K562 (cell line): ENCODE measurements around the gene ZFYVE1. TPM values are rescaled to one million over a fixed set of nuclear protein-coding genes. Genes with fewer than 3 reads are reported as not detected.
"Not testable (repeated sequence)": the region's sequence is repeated elsewhere in the genome, so short reads cannot be mapped to it uniquely, and the experiment has no call there.

ENCODE experiments used
- ATAC-seq: fragments of 200-7000 bp; cut with Tn5 transposase; 3 replicates; pipeline ENCODE4 v1.9.1; 2020; ENCODE audit warnings: moderate library complexity
- BruUV-seq: library from RNA; stranded (reverse); fragments of 400-500 nt; replicated peaks from 2 replicates; lab custom pipeline; 2021; lab: Mats Ljungman, UMichigan
- CTCF ChIA-PET: fragments of 300-600 bp; formaldehyde crosslinking; extraction: SDS; loops from one replicate; lab custom pipeline; 2021; ENCODE audit warnings: low intra/inter-chr PET ratio; lab: Yijun Ruan, JAX
- POLR2A ChIA-PET: fragments of 300-600, 350-650 bp; sonication (Branson Sonifier 250); formaldehyde crosslinking; extraction: SDS; loops from one replicate; lab custom pipeline; 2021; ENCODE audit warnings: antibody characterized with exemption, inconsistent platforms; lab: Yijun Ruan, JAX
- DNase-seq, 4 experiments: peaks; one replicate each; pipeline versions ENCODE4 v3.0.0 to v3.0.0-alpha.2; 2011 to 2018; ENCODE audit warnings: low spot score in 3 of 4, mixed read lengths in 3 of 4; ENCODE audit errors: extremely low read depth in 1 of 4
- FAIRE-seq: peaks from 2 replicates; lab custom pipeline; 2011; peaks lifted over from hg19 to GRCh38; lab: Jason Lieb, UNC
- H2AFZ ChIP-seq: 2 replicates; pipeline ENCODE4 v1.6.0; 2011; ENCODE audit warnings: low read depth, low read length, control low read depth, inconsistent platforms
- H3K27ac ChIP-seq: fragments of 200-600 bp; 3 replicates; pipeline ENCODE4 v1.8.0; 2011; ENCODE audit warnings: low read depth, mild to moderate bottlenecking, control low read depth, inconsistent platforms, low read length, moderate library complexity, mixed read lengths; ENCODE audit errors: extremely low read depth
- H3K27me3 ChIP-seq, 2 experiments: fragments of 300-600 bp in 1 of 2; 2 replicates in 1 of 2; 3 replicates in 1 of 2; pipeline versions ENCODE4 v1.6.0 to v1.8.0; 2011; ENCODE audit warnings: inconsistent platforms in 2 of 2, low read length in 2 of 2, mild to moderate bottlenecking in 1 of 2, mixed read lengths in 1 of 2, moderate library complexity in 1 of 2; ENCODE audit not compliant: control insufficient read depth in 2 of 2, insufficient read depth in 2 of 2
- H3K36me3 ChIP-seq: fragments of 300-600 bp; 3 replicates; pipeline ENCODE4 v1.8.0; 2011; ENCODE audit warnings: mild to moderate bottlenecking, low read length, inconsistent platforms; ENCODE audit not compliant: control insufficient read depth, insufficient read depth
- H3K4me1 ChIP-seq, 2 experiments: fragments of 200-600 bp in 1 of 2; replicated peaks in 1 of 2; 2 replicates in 1 of 2; 3 replicates in 1 of 2; pipeline versions ENCODE4 v1.5.1 to v1.8.0; 2011; ENCODE audit warnings: inconsistent platforms in 2 of 2, low read length in 2 of 2, mild to moderate bottlenecking in 1 of 2, mixed read lengths in 1 of 2, moderate library complexity in 1 of 2; ENCODE audit not compliant: control insufficient read depth in 2 of 2, insufficient read depth in 2 of 2
- H3K4me2 ChIP-seq: 2 replicates; pipeline ENCODE4 v1.6.1; 2011; ENCODE audit warnings: low read length, control low read depth, inconsistent platforms, mixed read lengths; ENCODE audit not compliant: insufficient read depth
- H3K4me3 ChIP-seq: fragments of 200-600 bp; sonication (generic), shearing (Covaris generic); 2 replicates; pipeline ENCODE4 v1.5.1; 2016; ENCODE audit warnings: control low read depth, inconsistent platforms
- H3K79me2 ChIP-seq: fragments of 200-600 bp; 3 replicates; pipeline ENCODE4 v1.8.0; 2011; ENCODE audit warnings: low read length, inconsistent platforms; ENCODE audit not compliant: control insufficient read depth, insufficient read depth
- H3K9ac ChIP-seq, 2 experiments: 2 replicates each; pipeline versions ENCODE4 v1.6.0 to v1.6.1; 2011; ENCODE audit warnings: low read depth in 2 of 2, low read length in 2 of 2, control low read depth in 1 of 2, inconsistent platforms in 1 of 2, mild to moderate bottlenecking in 1 of 2, mixed read lengths in 1 of 2; ENCODE audit not compliant: insufficient read depth in 1 of 2
- H3K9me1 ChIP-seq: one replicate; pipeline ENCODE4 v1.6.0; 2011; ENCODE audit warnings: inconsistent platforms, mild to moderate bottlenecking, low read length, moderate library complexity; ENCODE audit not compliant: control insufficient read depth, insufficient read depth
- H3K9me3 ChIP-seq: replicated peaks from 2 replicates; pipeline ENCODE4 v1.5.1; 2011; ENCODE audit warnings: low read depth, low read length, inconsistent platforms; ENCODE audit not compliant: control insufficient read depth, insufficient read depth
- H4K20me1 ChIP-seq: replicated peaks from 2 replicates; pipeline ENCODE4 v1.6.1; 2011; ENCODE audit warnings: low read length, inconsistent platforms, mixed read lengths; ENCODE audit not compliant: control insufficient read depth, insufficient read depth
- MED1 ChIP-seq: sonication (generic); formaldehyde crosslinking; IDR thresholded peaks from 2 replicates; pipeline ENCODE4 v1.8.1; 2023; ENCODE audit warnings: missing genetic modification reagents, borderline replicate concordance
- UBTF ChIP-seq, 2 experiments: IDR thresholded peaks; 2 replicates each; pipeline ENCODE4 v1.6.1; 2012; ENCODE audit warnings: improper control_type of control experiment in 2 of 2, low read depth in 2 of 2, low read length in 2 of 2, borderline replicate concordance in 1 of 2
- ZEB2 ChIP-seq: fragments of 450-650 bp; IDR thresholded peaks from 2 replicates; pipeline ENCODE4 v1.6.1; 2016
- ZNF165 ChIP-seq: fragments of 250-450 bp; sonication (Bioruptor Pico); IDR thresholded peaks from 2 replicates; pipeline ENCODE4 v1.4.0; 2020; ENCODE audit warnings: borderline replicate concordance
- WGBS: fragments of 100-300 bp; shearing (Covaris generic); methylation state at CpG from one replicate; pipeline ENCODE4 v1.1.6; 2016; ENCODE audit warnings: low coverage, mixed read lengths; ENCODE audit not compliant: insufficient coverage; ENCODE audit errors: missing lambda C conversion rate; 5-methylcytosine and 5-hydroxymethylcytosine counted together
- in situ Hi-C: fragments of 300-500 bp; cut with MboI; formaldehyde crosslinking; loops from 4 replicates; pipeline ENCODE4 v1.15.0; 2018; ENCODE audit warnings: inconsistent platforms, mixed read lengths
- intact Hi-C: fragments of 100-400 bp; cut with micrococcal nuclease; formaldehyde crosslinking; loops from 2 replicates; pipeline ENCODE4 v1.14.2; 2022
- polyA plus RNA-seq, 8 experiments: library from polyadenylated mRNA; depleted of rRNA in 4 of 8; stranded (reverse) in 5 of 8; unstranded in 3 of 8; fragments of >200 nt; fragmentation: Nextera tagmentation in 2 of 8; fragmentation: Illumina TruSeq in 1 of 8; extraction: Ambion mirVana in 2 of 8; extraction: Trizol in 1 of 8; gene quantifications; 2 replicates each; pipeline versions ENCODE4 v1.2.1 to v1.2.3, GENCODE V29; 2011 to 2014; ENCODE audit warnings: inconsistent platforms in 1 of 8, missing spikeins in 1 of 8
- total RNA-seq, 7 experiments: library from RNA; depleted of rRNA in 6 of 7; stranded (reverse); fragments of >200 nt in 6 of 7; fragmentation: Illumina TruSeq in 2 of 7; extraction: Trizol in 2 of 7; gene quantifications; 2 replicates each; pipeline versions ENCODE4 v1.2.1 to v1.2.3, GENCODE V29; 2011 to 2021; ENCODE audit warnings: low replicate concordance in 1 of 7

The ZFYVE1 gene
- total and polyA plus RNA-seq, 9 of the 15 experiments (the other 6 are each of a cell fraction or from before 2014, with no cell fraction given), result 0.62 to 5.5 (median 3.4) TPM

GRCh38 chr14:73047808-73048207 lies 20.9 kb upstream of the ZFYVE1 start (continued):
- TF ChIP-seq UBTF (IDR thresholded peaks at IDR 0.05; ENCODE audit: borderline replicate concordance in 1 of 2, low read depth in 2 of 2, low read length in 2 of 2), result no peak
- no peak for TF ChIP-seq MED1 (CRISPR knock-in tag)
- no peak for TF ChIP-seq ZNF165 (CRISPR knock-in tag)
- no peak for TF ChIP-seq ZEB2

- POLR2A ChIA-PET, result interaction anchor here (1.3 kb wide), 1 partner anchor 10 kb away, joined by 4 read pairs; the partner anchor contains the start of gene ZFYVE1
- FAIRE-seq, H2AFZ ChIP-seq: not testable (repeated sequence)
These were observed 10.0 kb upstream of the ZFYVE1 start for GRCh38 chr14:73036706-73037450.

More at GRCh38 chr14:73036706-73037450, 10.0 kb upstream of the ZFYVE1 start:
- intact Hi-C loops, H3K4me1 ChIP-seq, H3K9ac ChIP-seq, H3K36me3 ChIP-seq, H3K4me2 ChIP-seq, DNase-seq, H3K79me2 ChIP-seq, H3K9me3 ChIP-seq, H3K27me3 ChIP-seq, H3K27ac ChIP-seq, H4K20me1 ChIP-seq, H3K9me1 ChIP-seq, CTCF ChIA-PET, H3K4me3 ChIP-seq, BruUV-seq: not testable (repeated sequence)
- whole genome bisulfite sequencing, result 40% methylated on average over 8 of the region's 9 CpGs
- in situ Hi-C loops, result loop anchor here (25.0 kb wide), 1 partner anchor 425 kb away; the partner anchor contains the start of gene NUMB
- peak; percentile 33; the same call in 1 of the 3 replicates for ATAC-seq
